Heart right ventricle (tissue), 16 donors: ENCODE results near the gene EYS. TPM values are rescaled to one million over a fixed set of nuclear protein-coding genes. Genes with fewer than 3 reads are reported as not detected.

ENCODE experiments used
- ATAC-seq, 8 donors: fragments of 200-7000 bp; cut with Tn5 transposase; one replicate each; pipeline ENCODE4 v1.9.1; 2020; ENCODE audit warnings: mild to moderate bottlenecking in 8 of 8, moderate library complexity in 8 of 8, moderate number of reproducible peaks in 1 of 8
- DNase-seq, 2 donors: peaks; one replicate each; pipeline ENCODE4 v3.0.0-alpha.2; 2020
- H3K27ac ChIP-seq, 10 donors: fragments of 200-600 bp; sonication (generic) in 2 of 10; one replicate each; pipeline versions ENCODE4 v1.5.0 to v1.8.0; 2020 to 2022; ENCODE audit warnings: mild to moderate bottlenecking in 3 of 10
- H3K27me3 ChIP-seq, 7 donors: fragments of 200-600 bp; one replicate each; pipeline ENCODE4 v1.8.0; 2021 to 2022; ENCODE audit warnings: mild to moderate bottlenecking in 2 of 7
- H3K36me3 ChIP-seq, 9 donors: fragments of 200-600 bp; sonication (generic) in 1 of 9; one replicate each; pipeline versions ENCODE4 v1.5.0 to v1.8.0; 2020 to 2022; ENCODE audit warnings: mild to moderate bottlenecking in 2 of 9
- H3K4me1 ChIP-seq, 9 donors: fragments of 200-600 bp; sonication (generic) in 1 of 9; one replicate each; pipeline versions ENCODE4 v1.5.0 to v1.8.0; 2020 to 2022; ENCODE audit warnings: mild to moderate bottlenecking in 4 of 9
- H3K4me3 ChIP-seq, 10 donors: fragments of 200-600 bp; sonication (generic) in 2 of 10; one replicate each; pipeline versions ENCODE4 v1.5.0 to v1.8.0; 2020 to 2022; ENCODE audit warnings: mild to moderate bottlenecking in 7 of 10, moderate library complexity in 2 of 10
- H3K9me3 ChIP-seq, 11 donors: fragments of 200-600 bp in 10 of 11; sonication (generic) in 2 of 11; one replicate each; pipeline versions ENCODE4 v1.5.0 to v1.8.0; 2013 to 2022; ENCODE audit warnings: mild to moderate bottlenecking in 2 of 11, control low read depth in 1 of 11, moderate library complexity in 1 of 11
- WGBS, 2 donors: extraction: QIAGEN DNeasy Blood & Tissue Kit; methylation state at CpG; one replicate each; pipeline ENCODE4 v1.1.7; 2013; ENCODE audit warnings: inconsistent platforms in 1 of 2; 5-methylcytosine and 5-hydroxymethylcytosine counted together
- intact Hi-C, 10 donors: fragments of 100-400 bp; cut with DNase I; formaldehyde crosslinking; loops; one replicate each; pipeline versions ENCODE4 v1.11.1 to v1.14.2; 2022
- polyA plus RNA-seq, 2 donors: library from polyadenylated mRNA; stranded (reverse); fragments of 200-250 nt; gene quantifications; one replicate each; pipeline ENCODE4 v1.2.3, GENCODE V29; 2013
- total RNA-seq, 10 donors: library from RNA; stranded (reverse); fragmentation: NEBNext Ultra II Directional in 3 of 10; extraction: Animal tissue kit (Norgen Biotek cat#: 25700) in 3 of 10; gene quantifications; one replicate each; pipeline versions ENCODE4 v1.2.1 to v1.2.4, GENCODE V29; 2021 to 2023
- TF ChIP-seq, protein P1 (sequence below), 9 donors: fragments of 200-600 bp; sonication (generic) in 2 of 9; IDR thresholded peaks; one replicate each; pipeline versions ENCODE4 v1.5.0 to v1.8.0; 2021 to 2022; ENCODE audit warnings: antibody characterized with exemption in 9 of 9, mild to moderate bottlenecking in 5 of 9, moderate library complexity in 1 of 9
- donor health status: Arrhythmogenic right ventricular cardiomyopathy.
- donor health status: ischemic (EF 13 %, LVEDD 7.1; RV severe dilation, severe dysfunction).
- donor health status: healthy with polysubstance abuse.
- donor health status: DM: no; HTN: yes; CAD: no.
- donor health status: DM: no; HTN: no; CAD: no.
- donor health status: ischemic (EF 25% LVEDD 6.9; RV normal size, moderate dysfunction).
- donor health status: ischemic (EF 25% LVEDD 5.7; RV mildly dilated, moderate dysfunction).
- donor health status: healthy.
- donor health status: DM: yes; HTN: yes; CAD: no.
- donor health status: Ischemic cardiomyopathy.
- donor health status: ischemic (EF 35%, LVEDD 5.7; RV mildly dilated, moderate dysfunction).
- donor health status: nonischemic (EF 11% LVEDD 7.7; RV severe dilation, severe dysfunction).
- donor health status: DM: yes; HTN: yes; CAD: no.
- donor health status: PGD.
- donor health status: ischemic (EF 29% LVEDD 5.4; RV normal size, mild dysfunction).
- donor health status: nonischemic (EF 23%, LVEDD 6.1; RV moderate dilation, normal function).

EYS gene
- total and polyA plus RNA-seq, 12 donors: 0.02 to 0.40 (median 0.18) TPM; not detected in 8

DNA sequence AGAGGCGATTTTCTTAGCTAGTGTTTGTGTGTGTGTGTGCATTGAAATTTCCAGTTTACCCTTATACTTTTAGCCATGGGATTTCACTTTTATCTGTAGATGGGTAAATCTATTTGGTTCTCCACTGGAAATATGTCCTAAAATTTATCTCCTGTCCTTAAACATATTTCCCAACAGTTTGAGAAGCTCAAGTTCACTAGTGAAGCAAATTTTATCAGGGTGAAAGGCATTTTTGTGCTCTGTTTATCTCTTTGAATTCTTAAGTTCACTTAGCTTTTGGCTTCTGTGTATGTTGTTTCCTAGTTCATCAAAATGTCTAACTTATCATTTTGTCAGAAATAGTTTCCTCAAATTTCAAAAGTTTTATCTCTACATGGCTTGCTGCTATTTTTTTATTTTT is 1509.8 kb downstream of the EYS start:
- no peak overlapping the region for H3K27ac ChIP-seq
- ATAC-seq (no peak), DNase-seq (no peak)
- TF ChIP-seq, protein P1, sequence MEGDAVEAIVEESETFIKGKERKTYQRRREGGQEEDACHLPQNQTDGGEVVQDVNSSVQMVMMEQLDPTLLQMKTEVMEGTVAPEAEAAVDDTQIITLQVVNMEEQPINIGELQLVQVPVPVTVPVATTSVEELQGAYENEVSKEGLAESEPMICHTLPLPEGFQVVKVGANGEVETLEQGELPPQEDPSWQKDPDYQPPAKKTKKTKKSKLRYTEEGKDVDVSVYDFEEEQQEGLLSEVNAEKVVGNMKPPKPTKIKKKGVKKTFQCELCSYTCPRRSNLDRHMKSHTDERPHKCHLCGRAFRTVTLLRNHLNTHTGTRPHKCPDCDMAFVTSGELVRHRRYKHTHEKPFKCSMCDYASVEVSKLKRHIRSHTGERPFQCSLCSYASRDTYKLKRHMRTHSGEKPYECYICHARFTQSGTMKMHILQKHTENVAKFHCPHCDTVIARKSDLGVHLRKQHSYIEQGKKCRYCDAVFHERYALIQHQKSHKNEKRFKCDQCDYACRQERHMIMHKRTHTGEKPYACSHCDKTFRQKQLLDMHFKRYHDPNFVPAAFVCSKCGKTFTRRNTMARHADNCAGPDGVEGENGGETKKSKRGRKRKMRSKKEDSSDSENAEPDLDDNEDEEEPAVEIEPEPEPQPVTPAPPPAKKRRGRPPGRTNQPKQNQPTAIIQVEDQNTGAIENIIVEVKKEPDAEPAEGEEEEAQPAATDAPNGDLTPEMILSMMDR (IDR thresholded peaks at IDR 0.05): no peak
- no peak overlapping the region for H3K4me3 ChIP-seq
- H3K36me3 ChIP-seq: no peaks in the 10 kb centered on the region
- WGBS, 2 donors: 93 to 97% methylated on average over 1 of the region's 1 CpG
- H3K4me1 ChIP-seq: no peaks in the 10 kb centered on the region
- no peaks in the 10 kb centered on the region for H3K27me3 ChIP-seq
- peaks cover 0 to 21% (median 0%) of the 10 kb centered on the region in 11 donors for H3K9me3 ChIP-seq
- intact Hi-C loops: no loop called here

DNA sequence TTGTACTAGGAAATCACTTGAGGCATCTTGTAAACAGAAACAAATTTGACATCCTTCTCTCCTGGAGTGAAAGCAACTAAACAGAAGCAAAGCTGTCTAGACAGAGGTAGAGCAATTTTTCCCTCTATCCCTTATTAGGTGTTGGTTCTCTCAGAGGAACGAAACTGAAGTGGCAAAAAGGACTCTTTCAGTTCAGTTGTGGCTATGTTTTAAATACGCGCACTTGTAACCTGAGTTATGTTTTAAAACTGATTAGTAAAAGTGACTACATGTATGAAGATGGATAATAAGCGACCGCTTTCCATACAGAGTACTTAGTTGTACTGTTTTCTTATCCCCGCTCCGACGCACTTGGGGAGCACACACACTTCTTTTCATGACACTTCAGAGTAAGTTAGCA is 1520.4 kb downstream of the EYS start:
- Histone ChIP-seq H3K9me3 (peaks cover 0 to 8% (median 0%) of the 10 kb centered on the region in 11 donors), H3K4me1 (no peaks in the 10 kb centered on the region), H3K27ac (no peak overlapping the region), H3K4me3 (no peak overlapping the region), H3K27me3 (no peaks in the 10 kb centered on the region), H3K36me3 (no peaks in the 10 kb centered on the region)
- DNase-seq (no peak), ATAC-seq (no peak)
- intact Hi-C loops: no loop called here
- TF ChIP-seq, protein P1 (IDR thresholded peaks at IDR 0.05): no peak
- WGBS, 2 donors: 90 to 92% methylated on average over 8 of the region's 8 CpGs

DNA sequence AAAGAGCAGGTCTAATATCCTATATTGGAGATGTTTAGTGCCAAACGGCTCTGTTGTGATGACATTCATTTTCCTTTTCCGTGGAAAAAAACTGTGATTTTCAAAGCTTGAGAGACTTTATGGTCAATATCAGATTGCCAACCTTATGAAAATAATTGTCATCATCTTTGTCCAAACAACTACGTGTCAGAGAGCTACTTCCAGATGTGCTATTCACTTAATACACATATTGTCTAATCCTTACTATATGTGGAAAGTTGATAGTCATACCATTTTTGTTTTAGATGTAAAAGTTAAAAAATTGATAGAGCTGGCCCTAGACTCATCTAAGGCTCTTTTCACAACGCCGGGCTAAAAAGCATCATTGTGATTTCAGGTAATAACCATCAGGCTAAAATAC is 1521.4 kb downstream of the EYS start:
- H3K4me3 ChIP-seq: no peak overlapping the region
- H3K27me3 ChIP-seq: no peaks in the 10 kb centered on the region
- TF ChIP-seq, protein P1 (IDR thresholded peaks at IDR 0.05): no peak
- H3K4me1 ChIP-seq: no peaks in the 10 kb centered on the region
- H3K27ac ChIP-seq: no peak overlapping the region
- WGBS, 2 donors: 86% methylated on average over 5 of the region's 5 CpGs
- ATAC-seq (no peak), DNase-seq (no peak)
- no peaks in the 10 kb centered on the region for H3K36me3 ChIP-seq
- H3K9me3 ChIP-seq: peaks cover 0 to 2% (median 0%) of the 10 kb centered on the region in 11 donors
- intact Hi-C loops: no loop called here

DNA sequence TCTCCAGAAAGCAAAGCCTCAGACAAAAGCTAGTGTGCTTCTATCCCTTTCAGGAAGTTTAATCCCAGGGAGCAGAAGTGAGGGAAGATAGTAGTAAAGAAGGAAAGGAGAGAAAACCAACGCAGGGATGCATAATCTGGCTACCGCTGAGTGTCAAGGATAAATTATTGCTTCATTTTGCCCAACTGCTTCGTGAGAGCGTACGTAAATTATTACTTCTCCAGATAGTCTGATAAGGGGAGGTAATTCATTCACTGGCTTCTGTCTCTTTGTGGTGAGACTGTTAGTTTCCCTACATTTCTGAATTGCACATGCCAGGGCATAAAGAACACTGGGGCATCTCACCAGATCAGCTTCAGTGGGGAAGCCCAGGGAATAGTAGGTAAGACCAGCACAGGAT is 1531.7 kb downstream of the EYS start:
- WGBS, 2 donors: 73 to 92% methylated on average over 5 of the region's 5 CpGs
- Histone ChIP-seq H3K4me3 (no peak overlapping the region), H3K9me3 (no peaks in the 10 kb centered on the region), H3K27me3 (no peaks in the 10 kb centered on the region), H3K27ac (no peak overlapping the region), H3K4me1 (no peaks in the 10 kb centered on the region), H3K36me3 (no peaks in the 10 kb centered on the region)
- DNase-seq (no peak), ATAC-seq (no peak)
- intact Hi-C loops: no loop called here
- TF ChIP-seq, protein P1 (IDR thresholded peaks at IDR 0.05): no peak
